ENCODE measurements around the gene ZNF423. TPM values are rescaled to one million over a fixed set of nuclear protein-coding genes. Genes with fewer than 3 reads are reported as not detected.

Gene ZNF423
- total and polyA plus RNA-seq, 9 of the 15 experiments (the other 6 are each of a cell fraction or from before 2014, with no cell fraction given), result not detected

GRCh38 chr16:49698453-49698815 lies 157.5 kb downstream of the ZNF423 start (continued):
- TF ChIP-seq RREB1 (CRISPR knock-in tag; IDR thresholded peaks at IDR 0.05) (no peak), FOXJ3 (CRISPR knock-in tag; IDR thresholded peaks at IDR 0.05) (no peak), ELK1 (CRISPR knock-in tag; IDR thresholded peaks at IDR 0.05) (no peak), NFIC (IDR thresholded peaks at IDR 0.05) (peak; percentile 64), HDAC2 (IDR thresholded peaks at IDR 0.05) (no peak), DMBX1 (CRISPR knock-in tag; IDR thresholded peaks at IDR 0.05; ENCODE audit: borderline replicate concordance) (peak; percentile 60; the same call in 1 of the 2 replicates), NELFE (IDR thresholded peaks at IDR 0.05; ENCODE audit: insufficient read depth, insufficient read length) (no peak), EP300 (IDR thresholded peaks at IDR 0.05; ENCODE audit: low read length) (peak; percentile 26; the same call in 1 of the 2 replicates), KDM5B (IDR thresholded peaks at IDR 0.05; ENCODE audit: insufficient replicate concordance, low read depth, low read length) (no peak), ZBTB9 (CRISPR knock-in tag; IDR thresholded peaks at IDR 0.05) (no peak), RBFOX2 (IDR thresholded peaks at IDR 0.05; ENCODE audit: low read depth, low read length) (no peak), ZZZ3 (IDR thresholded peaks at IDR 0.05) (no peak), U2AF1 (optimal IDR thresholded peaks at IDR 0.05; ENCODE audit: low read depth, low read length) (no peak), ARID1B (IDR thresholded peaks at IDR 0.05) (peak; percentile 82), SMARCC2 (IDR thresholded peaks at IDR 0.05; ENCODE audit: low read depth) (no peak), KAT8 (IDR thresholded peaks at IDR 0.05; ENCODE audit: low read depth) (no peak), KLF16 (IDR thresholded peaks at IDR 0.05) (peak; percentile 71; the same call in 1 of the 2 replicates), KLF13 (tag; IDR thresholded peaks at IDR 0.05; ENCODE audit: borderline replicate concordance, low read depth) (no peak), ZNF398 (CRISPR knock-in tag; IDR thresholded peaks at IDR 0.05) (no peak), TEAD4 (IDR thresholded peaks at IDR 0.05; ENCODE audit: low read length) (peak; percentile 77), TEAD4 (CRISPR knock-in tag; IDR thresholded peaks at IDR 0.05; ENCODE audit: borderline replicate concordance) (no peak)
